ENCODE measurements around the gene BRCA1.

- TF ChIP-seq, protein P1, sequence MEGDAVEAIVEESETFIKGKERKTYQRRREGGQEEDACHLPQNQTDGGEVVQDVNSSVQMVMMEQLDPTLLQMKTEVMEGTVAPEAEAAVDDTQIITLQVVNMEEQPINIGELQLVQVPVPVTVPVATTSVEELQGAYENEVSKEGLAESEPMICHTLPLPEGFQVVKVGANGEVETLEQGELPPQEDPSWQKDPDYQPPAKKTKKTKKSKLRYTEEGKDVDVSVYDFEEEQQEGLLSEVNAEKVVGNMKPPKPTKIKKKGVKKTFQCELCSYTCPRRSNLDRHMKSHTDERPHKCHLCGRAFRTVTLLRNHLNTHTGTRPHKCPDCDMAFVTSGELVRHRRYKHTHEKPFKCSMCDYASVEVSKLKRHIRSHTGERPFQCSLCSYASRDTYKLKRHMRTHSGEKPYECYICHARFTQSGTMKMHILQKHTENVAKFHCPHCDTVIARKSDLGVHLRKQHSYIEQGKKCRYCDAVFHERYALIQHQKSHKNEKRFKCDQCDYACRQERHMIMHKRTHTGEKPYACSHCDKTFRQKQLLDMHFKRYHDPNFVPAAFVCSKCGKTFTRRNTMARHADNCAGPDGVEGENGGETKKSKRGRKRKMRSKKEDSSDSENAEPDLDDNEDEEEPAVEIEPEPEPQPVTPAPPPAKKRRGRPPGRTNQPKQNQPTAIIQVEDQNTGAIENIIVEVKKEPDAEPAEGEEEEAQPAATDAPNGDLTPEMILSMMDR (IDR thresholded peaks at IDR 0.05 in 2 of 3, conservative IDR thresholded peaks at IDR 0.05 in 1 of 3; ENCODE audit: borderline replicate concordance in 1 of 3, insufficient read depth in 1 of 3, low read depth in 2 of 3, low read length in 2 of 3) = no peak
- no peak for TF ChIP-seq ZNF274 (IDR thresholded peaks at IDR 0.05; ENCODE audit: low read depth, low read length)
- no peak; the same call in 1 of the 2 replicates for TF ChIP-seq POLR2AphosphoS5 (IDR thresholded peaks at IDR 0.05; ENCODE audit: low read depth, low read length)
- no peak for TF ChIP-seq ZBTB33 (IDR thresholded peaks at IDR 0.05; ENCODE audit: extremely low read depth, insufficient replicate concordance, low read length)
- TF ChIP-seq ATF3 (IDR thresholded peaks at IDR 0.05) = no peak
- no peak for TF ChIP-seq EZH2 (IDR thresholded peaks at IDR 0.05)
- TF ChIP-seq POLR2A (IDR thresholded peaks at IDR 0.05; ENCODE audit: borderline replicate concordance, extremely low read depth, insufficient read depth, insufficient read length) = no peak
- TF ChIP-seq SP1 (IDR thresholded peaks at IDR 0.05; ENCODE audit: low read depth) = no peak
- no peak for TF ChIP-seq YY1 (IDR thresholded peaks at IDR 0.05; ENCODE audit: extremely low read depth, insufficient replicate concordance, low read depth, low read length)
- TF ChIP-seq EZH2phosphoT487 (IDR thresholded peaks at IDR 0.05; ENCODE audit: borderline replicate concordance) = no peak
- no peak for TF ChIP-seq ELF1 (IDR thresholded peaks at IDR 0.05; ENCODE audit: borderline replicate concordance, low read depth)
- TF ChIP-seq, protein P2, sequence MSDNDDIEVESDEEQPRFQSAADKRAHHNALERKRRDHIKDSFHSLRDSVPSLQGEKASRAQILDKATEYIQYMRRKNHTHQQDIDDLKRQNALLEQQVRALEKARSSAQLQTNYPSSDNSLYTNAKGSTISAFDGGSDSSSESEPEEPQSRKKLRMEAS (IDR thresholded peaks at IDR 0.05) = no peak
- no peak for TF ChIP-seq FOSL1 (IDR thresholded peaks at IDR 0.05; ENCODE audit: low read depth)
Measured at GRCh38 chr17:42999003-42999525, 126.1 kb downstream of the BRCA1 start.
